Mammary epithelial cell (primary cell): ENCODE results near the gene MAN1B1.

Source experiments
- CTCF ChIP-seq, 2 donors: IDR thresholded peaks in 1 of 2; conservative IDR thresholded peaks in 1 of 2; 2 replicates each; pipeline ENCODE4 v1.5.1; 2011 to 2012; ENCODE audit warnings: inconsistent platforms in 2 of 2, low read length in 2 of 2, mild to moderate bottlenecking in 2 of 2, control low read depth in 1 of 2, low read depth in 1 of 2; ENCODE audit not compliant: insufficient read depth in 1 of 2; ENCODE audit errors: extremely low read depth in 1 of 2
- EZH2 ChIP-seq: IDR thresholded peaks from 2 replicates; pipeline ENCODE4 v1.6.1; 2012; ENCODE audit warnings: low read length, inconsistent platforms, borderline replicate concordance

GRCh38 chr9:137069508-137070091, 17.2 kb upstream of the MAN1B1 start:
- TF ChIP-seq CTCF (conservative IDR thresholded peaks at IDR 0.05 in 1 of 2, IDR thresholded peaks at IDR 0.05 in 1 of 2; ENCODE audit: extremely low read depth in 1 of 2, insufficient read depth in 1 of 2, low read depth in 1 of 2, low read length in 2 of 2) (no peak), EZH2 (no peak)
